ENCODE measurements around the gene ALOX5.

DNA sequence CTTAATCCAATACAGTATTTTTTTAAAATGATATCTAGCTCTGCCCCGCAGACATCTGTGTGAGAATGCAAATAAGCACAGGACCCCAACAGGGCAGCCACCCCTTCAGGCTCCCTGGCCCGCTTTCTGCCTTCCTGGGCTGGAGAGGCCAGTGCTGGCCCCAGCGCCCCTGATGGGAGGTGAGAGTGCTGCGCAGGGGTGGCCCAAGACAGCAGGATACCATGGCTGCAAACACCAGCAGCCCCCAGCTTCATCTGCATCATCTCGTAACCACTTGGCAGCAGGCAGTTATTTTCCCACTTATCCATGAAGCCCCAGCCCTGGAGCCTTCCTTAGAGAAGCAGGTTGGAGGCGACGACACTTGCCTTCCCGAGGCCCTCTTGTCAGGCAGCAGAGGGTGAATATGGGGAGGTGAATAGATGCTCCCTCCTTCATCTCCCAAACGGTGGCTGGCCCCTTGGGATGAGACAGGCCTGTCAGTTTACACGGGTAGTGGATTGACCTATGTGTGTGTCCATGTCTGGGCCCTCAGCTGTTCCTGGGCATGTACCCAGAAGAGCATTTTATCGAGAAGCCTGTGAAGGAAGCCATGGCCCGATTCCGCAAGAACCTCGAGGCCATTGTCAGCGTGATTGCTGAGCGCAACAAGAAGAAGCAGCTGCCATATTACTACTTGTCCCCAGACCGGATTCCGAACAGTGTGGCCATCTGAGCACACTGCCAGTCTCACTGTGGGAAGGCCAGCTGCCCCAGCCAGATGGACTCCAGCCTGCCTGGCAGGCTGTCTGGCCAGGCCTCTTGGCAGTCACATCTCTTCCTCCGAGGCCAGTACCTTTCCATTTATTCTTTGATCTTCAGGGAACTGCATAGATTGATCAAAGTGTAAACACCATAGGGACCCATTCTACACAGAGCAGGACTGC, 71.2 kb downstream of the ALOX5 start:
- TF ChIP-seq POLR2A (IDR thresholded peaks at IDR 0.05) (no peak), CTCF (IDR thresholded peaks at IDR 0.05) (no peak), POLR2AphosphoS5 (IDR thresholded peaks at IDR 0.05; ENCODE audit: insufficient read depth in 1 of 2, low read depth in 1 of 2) (no peak)
